ENCODE data around the gene ZNF430. TPM values are rescaled to one million over a fixed set of nuclear protein-coding genes. Genes with fewer than 3 reads are reported as not detected.
A peak's percentile ranks its signal among the peaks of the same experiment; 100 is the strongest.

Gene ZNF430
- total RNA-seq, 3 donors from 2014 or later, result 8.3 to 19.0 (median 10.2) TPM

GRCh38 chr19:21065336-21065735 lies 44.9 kb downstream of the ZNF430 start:
- Histone ChIP-seq H3K36me3 (no peaks in the 10 kb centered on the region), H3K4me3 (no peak overlapping the region), H3K27ac (no peak overlapping the region), H3K27me3 (no peaks in the 10 kb centered on the region), H3K9me3 (peaks cover 7 to 14% of the 10 kb centered on the region in 2 donors), H3K4me1 (no peaks in the 10 kb centered on the region)
- intact Hi-C loops (cut with DNase I; ENCODE audit: low total_unique reads), result no loop called here
- no peak for TF ChIP-seq CTCF (IDR thresholded peaks at IDR 0.05)
- no peak for TF ChIP-seq POLR2AphosphoS5 (IDR thresholded peaks at IDR 0.05)
- TF ChIP-seq POLR2A (IDR thresholded peaks at IDR 0.05), result no peak
- DNase-seq (ENCODE audit: low spot score in 2 of 2), result no peak

- H3K4me3 ChIP-seq, result peak within 1 kb of the TSS; percentile 59 to 72 (median 65)
- H3K4me1 ChIP-seq, result no peaks in the 10 kb centered on the region
- no peak for TF ChIP-seq POLR2A (IDR thresholded peaks at IDR 0.05)
- no peak for TF ChIP-seq CTCF (IDR thresholded peaks at IDR 0.05)
- TF ChIP-seq POLR2AphosphoS5 (IDR thresholded peaks at IDR 0.05), result peak in 1 of 3 donors; percentile 59
- H3K27me3 ChIP-seq, result no peaks in the 10 kb centered on the region
- DNase-seq (ENCODE audit: low spot score in 2 of 2), result peak; percentile 92 to 93
- intact Hi-C loops (cut with DNase I; ENCODE audit: low total_unique reads), result no loop called here
- peak within 1 kb of the TSS; percentile 66 to 77 for H3K27ac ChIP-seq
- no peaks in the 10 kb centered on the region for H3K36me3 ChIP-seq
- no peaks in the 10 kb centered on the region for H3K9me3 ChIP-seq
These were observed 61.8 kb downstream of the ZNF430 start, which contains the start of gene ZNF714 for GRCh38 chr19:21082011-21082975. Gene ZNF714, plus strand, starts transcription at chr19:21082203. Its CDS starts 16,066 bp downstream, at chr19:21098269.

DNA sequence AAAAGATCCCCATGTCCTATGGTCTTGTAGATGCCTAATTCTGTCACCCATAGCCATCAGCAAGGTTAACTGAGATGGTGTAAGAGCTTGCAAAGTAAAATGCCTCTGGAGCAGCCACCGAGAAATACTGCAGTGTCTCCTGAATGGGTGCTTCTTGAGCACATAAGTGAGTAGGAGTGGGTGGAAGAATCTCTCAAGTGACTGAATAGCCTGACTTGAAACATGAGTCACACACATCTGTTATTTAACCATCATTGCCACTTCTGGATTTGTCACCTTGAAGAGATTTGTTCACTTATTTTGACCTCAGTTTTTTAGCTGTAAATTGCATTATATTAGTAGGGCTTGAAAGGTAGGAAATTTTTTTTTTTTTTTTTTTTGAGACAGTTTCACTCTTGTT lies 63.9 kb downstream of the ZNF430 start:
- no peaks in the 10 kb centered on the region for H3K9me3 ChIP-seq
- no peak for TF ChIP-seq CTCF (IDR thresholded peaks at IDR 0.05)
- no peak for TF ChIP-seq POLR2AphosphoS5 (IDR thresholded peaks at IDR 0.05)
- no peak for TF ChIP-seq POLR2A (IDR thresholded peaks at IDR 0.05)
- H3K27me3 ChIP-seq, result no peaks in the 10 kb centered on the region
- intact Hi-C loops (cut with DNase I; ENCODE audit: low total_unique reads), result no loop called here
- H3K4me1 ChIP-seq, result no peaks in the 10 kb centered on the region
- H3K27ac ChIP-seq, result no peak overlapping the region
- DNase-seq (ENCODE audit: low spot score in 2 of 2), result no peak
- H3K4me3 ChIP-seq, result no peak overlapping the region
- no peaks in the 10 kb centered on the region for H3K36me3 ChIP-seq

- no peaks in the 10 kb centered on the region for H3K36me3 ChIP-seq
- no peak overlapping the region for H3K4me3 ChIP-seq
- DNase-seq (ENCODE audit: low spot score in 2 of 2), result no peak
- TF ChIP-seq CTCF (IDR thresholded peaks at IDR 0.05), result no peak
- H3K4me1 ChIP-seq, result no peaks in the 10 kb centered on the region
- no peak overlapping the region for H3K27ac ChIP-seq
- H3K27me3 ChIP-seq, result no peaks in the 10 kb centered on the region
- H3K9me3 ChIP-seq, result no peaks in the 10 kb centered on the region
- intact Hi-C loops (cut with DNase I; ENCODE audit: low total_unique reads), result no loop called here
These were observed 67.4 kb downstream of the ZNF430 start for GRCh38 chr19:21087871-21088270.

- no peak overlapping the region for H3K4me3 ChIP-seq
- H3K4me1 ChIP-seq, result no peaks in the 10 kb centered on the region
- intact Hi-C loops (cut with DNase I; ENCODE audit: low total_unique reads), result no loop called here
- H3K9me3 ChIP-seq, result no peaks in the 10 kb centered on the region
- H3K27ac ChIP-seq, result no peak overlapping the region
- no peak for DNase-seq (ENCODE audit: low spot score in 2 of 2)
- no peaks in the 10 kb centered on the region for H3K36me3 ChIP-seq
- TF ChIP-seq POLR2A (IDR thresholded peaks at IDR 0.05) (no peak), POLR2AphosphoS5 (IDR thresholded peaks at IDR 0.05) (no peak), CTCF (IDR thresholded peaks at IDR 0.05) (no peak)
- H3K27me3 ChIP-seq, result no peaks in the 10 kb centered on the region
These were observed 71.7 kb downstream of the ZNF430 start for GRCh38 chr19:21092109-21092508.

All from breast epithelium (tissue), 4 donors.